PC-9 (cell line): ENCODE measurements around the gene EXOC3L2. TPM values are rescaled to one million over a fixed set of nuclear protein-coding genes. Genes with fewer than 3 reads are reported as not detected.

Experiments used
- BruUV-seq: library from RNA; stranded (reverse); fragments of 400-500 nt; replicated peaks from 2 replicates; lab custom pipeline; 2021; lab: Mats Ljungman, UMichigan
- CTCF ChIA-PET: fragments of 300-600 bp; sonication (Branson Sonifier 250); formaldehyde crosslinking; loops from one replicate; lab custom pipeline; 2022; ENCODE audit warnings: antibody characterized with exemption; lab: Charles Lee
- POLR2A ChIA-PET: fragments of 300-600 bp; sonication (Branson Sonifier 250); formaldehyde crosslinking; loops from one replicate; lab custom pipeline; 2022; ENCODE audit warnings: antibody characterized with exemption; ENCODE audit not compliant: unreplicated experiment; lab: Charles Lee
- DNase-seq, 2 experiments: peaks; one replicate each; pipeline versions ENCODE4 v3.0.0 to v3.0.0-alpha.2; 2015 to 2022; ENCODE audit warnings: mixed read lengths in 1 of 2
- H2AFZ ChIP-seq: fragments of 200-600 bp; sonication (generic); 2 replicates; pipeline ENCODE4 v1.8.1; 2017; ENCODE audit warnings: antibody characterized with exemption
- H3F3A ChIP-seq: fragments of 200-600 bp; sonication (generic); 2 replicates; pipeline ENCODE4 v1.8.1; 2017; ENCODE audit warnings: antibody characterized with exemption, mild to moderate bottlenecking, low read depth; ENCODE audit not compliant: insufficient read depth
- H3K27ac ChIP-seq: fragments of 200-600 bp; sonication (generic); 2 replicates; pipeline ENCODE4 v1.6.1; 2016; ENCODE audit warnings: mixed run types
- H3K27me3 ChIP-seq: fragments of 200-600 bp; sonication (generic); 2 replicates; pipeline ENCODE4 v1.6.1; 2016; ENCODE audit warnings: low read depth, mixed run types; ENCODE audit not compliant: insufficient read depth
- H3K36me3 ChIP-seq: fragments of 200-600 bp; sonication (generic); 2 replicates; pipeline ENCODE4 v1.6.1; 2016; ENCODE audit warnings: low read depth, mixed run types
- H3K4me1 ChIP-seq: fragments of 200-600 bp; sonication (generic); replicated peaks from 2 replicates; pipeline ENCODE4 v1.6.1; 2016; ENCODE audit warnings: mixed run types; ENCODE audit not compliant: insufficient read depth
- H3K4me2 ChIP-seq: fragments of 200-600 bp; sonication (generic); 2 replicates; pipeline ENCODE4 v1.6.1; 2017; ENCODE audit warnings: mixed run types
- H3K4me3 ChIP-seq: fragments of 200-600 bp; sonication (generic); 2 replicates; pipeline ENCODE4 v1.6.1; 2016; ENCODE audit warnings: mixed run types
- H3K79me2 ChIP-seq: fragments of 200-600 bp; sonication (generic); 2 replicates; pipeline ENCODE4 v1.6.1; 2017; ENCODE audit warnings: low read depth, mixed run types
- H3K9me2 ChIP-seq: fragments of 200-600 bp; sonication (generic); 2 replicates; pipeline ENCODE4 v1.8.1; 2017; ENCODE audit warnings: mild to moderate bottlenecking; ENCODE audit not compliant: insufficient read depth
- H3K9me3 ChIP-seq: fragments of 200-600 bp; sonication (generic); 2 replicates; pipeline ENCODE4 v1.8.1; 2016; ENCODE audit warnings: low read depth; ENCODE audit not compliant: insufficient read depth
- H4K20me1 ChIP-seq: fragments of 200-600 bp; sonication (generic); 2 replicates; pipeline ENCODE4 v1.8.1; 2017; ENCODE audit not compliant: insufficient read depth
- CTCF ChIP-seq: fragments of 200-600 bp; sonication (generic); conservative IDR thresholded peaks from 2 replicates; pipeline ENCODE4 v1.6.1; 2017; ENCODE audit warnings: mixed run types, antibody characterized with exemption, mild to moderate bottlenecking, moderate library complexity
- EZH2 ChIP-seq: fragments of 200-600 bp; sonication (generic); IDR thresholded peaks from 2 replicates; pipeline ENCODE4 v1.8.0; 2017; ENCODE audit warnings: antibody characterized with exemption, low read depth
- intact Hi-C: fragments of 100-400 bp; cut with micrococcal nuclease; formaldehyde crosslinking; loops from one replicate; pipeline ENCODE4 v1.10.0; 2022; ENCODE audit not compliant: unreplicated experiment
- total RNA-seq: library from RNA; stranded (reverse); gene quantifications from 2 replicates; pipeline ENCODE4 v1.2.3, GENCODE V29; 2021

The EXOC3L2 gene
- total RNA-seq, 1 experiment from 2014 or later = not detected

DNA sequence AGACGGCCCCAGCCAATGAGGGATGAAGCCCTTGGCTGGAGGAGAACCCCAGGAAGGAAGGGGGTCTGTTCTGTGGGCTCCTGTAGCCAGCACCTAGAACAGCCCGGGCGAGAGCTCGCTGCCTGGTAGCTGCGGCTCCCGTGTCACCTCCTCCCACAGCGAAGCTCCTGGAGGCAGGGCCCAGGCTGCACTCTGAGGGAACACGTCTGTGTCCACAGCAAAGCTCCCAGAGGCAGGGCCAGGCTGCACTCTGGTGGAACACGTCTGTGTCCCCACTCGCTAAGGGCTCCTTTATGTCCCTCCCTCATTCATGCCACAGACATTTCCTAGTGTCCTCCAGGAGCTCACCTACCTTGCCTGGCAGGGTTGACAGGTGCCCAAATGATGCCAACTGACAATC is 75.6 kb downstream of the EXOC3L2 start:
- DNase-seq = no peak
- Histone ChIP-seq H3F3A (peaks cover 8% of the 10 kb centered on the region), H3K4me2 (no peak overlapping the region), H3K79me2 (no peaks in the 10 kb centered on the region), H3K27ac (no peak overlapping the region), H3K36me3 (no peaks in the 10 kb centered on the region), H3K4me1 (0 out of 2 replicates have a peak, but pooled peaks cover 1% of the 10 kb centered on the region), H4K20me1 (peaks cover 24% of the 10 kb centered on the region; the same call in 1 of the 2 replicates), H3K9me2 (no peaks in the 10 kb centered on the region), H2AFZ (no peak overlapping the region), H3K4me3 (no peak overlapping the region), H3K27me3 (no peaks in the 10 kb centered on the region), H3K9me3 (no peaks in the 10 kb centered on the region)
- TF ChIP-seq EZH2 (no peak), CTCF (no peak)
- CTCF ChIA-PET = no interaction called here
- BruUV-seq = no TSS peak
- POLR2A ChIA-PET = no interaction called here
- intact Hi-C loops = no loop called here

DNA sequence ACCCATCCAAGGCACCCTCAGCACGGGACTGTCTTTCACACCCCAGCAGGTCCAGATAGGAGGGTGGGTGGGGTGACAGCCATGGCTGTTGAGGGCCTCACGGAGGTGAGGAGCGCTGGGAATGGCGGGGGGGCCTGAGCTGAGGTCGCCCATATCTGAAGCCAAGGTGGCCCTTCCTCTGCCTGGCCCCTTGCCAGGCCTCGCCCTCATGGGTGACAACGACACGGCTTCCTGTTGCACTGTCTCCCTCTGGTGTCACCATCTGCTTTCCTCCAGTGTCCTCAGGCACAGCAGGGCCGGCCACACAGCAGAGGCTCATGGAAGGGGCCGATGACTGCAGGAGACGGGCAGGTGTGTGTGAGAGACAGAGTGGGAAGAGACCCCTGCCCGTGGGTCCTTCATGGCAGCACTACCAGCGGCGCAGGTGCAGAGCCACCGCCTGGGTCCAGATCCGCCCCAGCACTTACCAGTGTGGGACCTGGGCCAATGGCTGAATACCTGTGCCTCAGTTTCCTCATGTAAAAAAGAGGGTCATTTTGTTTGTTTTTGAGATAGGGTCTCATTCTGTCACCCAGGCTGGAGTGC is 76.3 kb downstream of the EXOC3L2 start:
- H3K27ac ChIP-seq = no peak overlapping the region

DNA sequence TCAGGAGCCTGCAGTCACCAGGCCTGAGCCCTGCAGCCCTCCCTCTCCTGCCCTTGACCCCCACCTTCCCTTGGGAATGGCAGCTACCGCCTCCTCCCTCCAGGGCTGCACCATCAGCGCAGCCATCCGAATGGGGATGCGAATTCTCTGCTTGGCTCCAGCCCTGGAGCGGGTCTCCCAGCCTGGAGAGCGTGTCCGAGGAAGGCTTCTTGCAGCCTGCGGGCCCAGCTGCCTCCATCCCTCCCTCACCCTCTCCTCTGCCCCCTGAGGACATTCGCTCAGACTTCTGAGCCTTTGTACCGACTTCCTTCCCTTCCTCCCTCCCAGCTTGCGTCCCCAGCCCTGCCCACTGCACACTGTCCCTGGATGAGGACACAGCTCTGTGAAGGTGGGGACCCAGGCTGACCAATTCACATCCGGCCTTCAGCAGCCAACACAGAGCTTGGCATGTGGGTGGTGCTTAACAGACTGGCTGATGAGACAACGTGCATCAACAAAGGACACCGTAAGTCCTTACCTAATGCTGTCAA is 78.4 kb downstream of the EXOC3L2 start:
- Histone ChIP-seq H3K79me2 (no peaks in the 10 kb centered on the region), H3K4me2 (no peak overlapping the region), H3K9me2 (no peaks in the 10 kb centered on the region), H3K4me1 (0 out of 2 replicates have a peak, but pooled peaks cover 7% of the 10 kb centered on the region), H3K36me3 (no peaks in the 10 kb centered on the region), H4K20me1 (peaks cover 24% of the 10 kb centered on the region; the same call in 1 of the 2 replicates), H3K27ac (no peak overlapping the region), H3K27me3 (no peaks in the 10 kb centered on the region), H3F3A (peaks cover 8% of the 10 kb centered on the region), H3K4me3 (no peak overlapping the region), H3K9me3 (no peaks in the 10 kb centered on the region), H2AFZ (no peak overlapping the region)
- POLR2A ChIA-PET = no interaction called here
- no TSS peak for BruUV-seq
- intact Hi-C loops = no loop called here
- no peak for TF ChIP-seq CTCF
- no peak for TF ChIP-seq EZH2
- CTCF ChIA-PET = interaction anchor here (0.7 kb wide), 1 partner anchor 43 kb away, joined by 5 read pairs; no protein-coding TSS in a partner anchor
- no peak for DNase-seq

More for the DNA sequence above, 76.3 kb downstream of the EXOC3L2 start:
- Histone ChIP-seq H2AFZ (no peak overlapping the region), H3K27me3 (no peaks in the 10 kb centered on the region), H3K4me3 (no peak overlapping the region), H3K4me2 (no peak overlapping the region), H3K9me2 (no peaks in the 10 kb centered on the region), H4K20me1 (peaks cover 24% of the 10 kb centered on the region; the same call in 1 of the 2 replicates), H3K9me3 (no peaks in the 10 kb centered on the region), H3K36me3 (no peaks in the 10 kb centered on the region), H3F3A (peaks cover 8% of the 10 kb centered on the region), H3K79me2 (no peaks in the 10 kb centered on the region), H3K4me1 (0 out of 2 replicates have a peak, but pooled peaks cover 7% of the 10 kb centered on the region)
- TF ChIP-seq EZH2 (no peak), CTCF (no peak)
- intact Hi-C loops = no loop called here
- BruUV-seq = no TSS peak
- ChIA-PET POLR2A (no interaction called here), CTCF (no interaction called here)
- DNase-seq = no peak
